Measurements from ENCODE around the gene GPR146.

DNA sequence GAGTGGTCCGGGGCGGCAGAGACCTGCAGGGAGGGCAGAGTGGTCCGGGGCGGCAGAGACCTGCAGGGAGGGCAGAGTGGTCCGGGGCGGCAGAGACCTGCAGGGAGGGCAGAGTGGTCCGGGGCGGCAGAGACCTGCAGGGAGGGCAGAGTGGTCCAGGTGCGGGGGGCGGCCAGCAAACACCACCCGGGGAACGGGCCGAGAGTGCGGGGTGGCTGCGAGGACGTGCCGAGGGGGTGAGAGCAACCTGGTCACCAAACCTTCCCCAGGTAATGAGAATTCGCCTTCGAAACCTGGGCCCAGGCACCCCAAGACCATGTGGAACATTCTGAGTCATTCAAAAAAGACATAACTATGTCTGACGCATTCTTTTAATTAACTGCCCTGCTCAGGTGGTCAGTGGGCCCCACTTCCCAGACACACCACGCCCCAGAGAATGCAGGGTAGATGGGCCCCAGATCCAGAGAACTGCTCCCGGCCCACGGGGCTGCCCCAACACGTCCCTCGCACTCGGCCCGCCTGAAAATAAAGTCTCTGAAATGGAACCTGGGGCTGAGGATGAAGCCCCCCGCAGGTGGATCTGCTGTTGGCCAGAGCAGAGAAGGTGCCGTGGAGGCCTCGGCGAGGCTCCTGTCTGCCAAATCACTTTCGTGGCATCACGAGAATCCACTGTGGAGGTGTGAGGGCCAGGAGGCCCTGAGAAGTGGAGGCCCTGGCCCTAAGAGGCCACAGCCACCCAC lies 12.5 kb upstream of the GPR146 start:
- TF ChIP-seq POLR2A (IDR thresholded peaks at IDR 0.05) (no peak), CTCF (IDR thresholded peaks at IDR 0.05) (no peak)

Measured in thyroid gland (tissue), 4 donors.